GM12865 (cell line): ENCODE results near the gene NFIX.

ENCODE experiments used
- DNase-seq: peaks from one replicate; pipeline ENCODE4 v3.0.0; 2010; ENCODE audit warnings: low read depth
- H3K4me3 ChIP-seq: 2 replicates; pipeline ENCODE4 v1.5.1; 2011; ENCODE audit warnings: mild to moderate bottlenecking, low read depth, low read length, control low read depth
- TF ChIP-seq, protein P1 (sequence below): IDR thresholded peaks from 2 replicates; pipeline ENCODE4 v1.5.1; 2011; ENCODE audit warnings: low read length, control low read depth, low read depth, inconsistent platforms; ENCODE audit not compliant: insufficient read depth; ENCODE audit errors: missing control alignments

Gene NFIX

DNA sequence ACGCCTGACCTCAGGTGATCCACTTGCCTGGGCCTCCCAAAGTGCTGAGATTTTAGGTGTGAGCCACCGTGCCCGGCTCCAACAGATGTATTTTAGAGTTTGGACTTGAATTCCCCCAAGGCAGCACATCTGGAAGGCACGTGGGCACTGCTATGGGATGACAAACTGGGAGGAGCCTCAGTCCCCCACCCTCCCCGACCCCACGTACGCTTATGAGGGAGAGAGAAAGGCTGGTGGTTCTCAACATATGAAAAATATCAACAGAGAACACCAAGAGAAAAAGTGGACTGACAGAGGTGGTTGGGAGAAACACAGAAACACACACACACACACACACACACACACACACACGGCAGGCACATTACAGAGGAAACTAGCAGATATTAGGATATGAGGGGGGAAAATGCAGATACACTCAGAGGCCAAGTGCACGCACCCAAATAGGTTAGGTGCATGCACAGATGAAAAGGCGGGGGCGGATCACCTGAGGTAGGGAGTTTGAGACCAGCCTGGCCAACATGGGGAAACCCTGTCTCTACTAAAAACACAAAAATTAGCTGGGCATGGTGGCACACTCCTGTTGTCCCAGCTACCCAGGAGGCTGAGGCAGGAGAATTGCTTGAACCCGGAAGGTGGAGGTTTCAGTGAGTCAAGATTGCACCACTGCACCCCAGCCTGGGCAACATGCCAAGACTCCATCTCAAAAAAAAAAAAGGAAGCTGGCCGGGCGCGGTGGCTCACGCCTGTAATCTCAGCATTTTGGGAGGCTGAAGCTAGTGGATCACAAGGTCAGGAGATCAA, 151.7 kb downstream of the NFIX start:
- TF ChIP-seq, protein P1, sequence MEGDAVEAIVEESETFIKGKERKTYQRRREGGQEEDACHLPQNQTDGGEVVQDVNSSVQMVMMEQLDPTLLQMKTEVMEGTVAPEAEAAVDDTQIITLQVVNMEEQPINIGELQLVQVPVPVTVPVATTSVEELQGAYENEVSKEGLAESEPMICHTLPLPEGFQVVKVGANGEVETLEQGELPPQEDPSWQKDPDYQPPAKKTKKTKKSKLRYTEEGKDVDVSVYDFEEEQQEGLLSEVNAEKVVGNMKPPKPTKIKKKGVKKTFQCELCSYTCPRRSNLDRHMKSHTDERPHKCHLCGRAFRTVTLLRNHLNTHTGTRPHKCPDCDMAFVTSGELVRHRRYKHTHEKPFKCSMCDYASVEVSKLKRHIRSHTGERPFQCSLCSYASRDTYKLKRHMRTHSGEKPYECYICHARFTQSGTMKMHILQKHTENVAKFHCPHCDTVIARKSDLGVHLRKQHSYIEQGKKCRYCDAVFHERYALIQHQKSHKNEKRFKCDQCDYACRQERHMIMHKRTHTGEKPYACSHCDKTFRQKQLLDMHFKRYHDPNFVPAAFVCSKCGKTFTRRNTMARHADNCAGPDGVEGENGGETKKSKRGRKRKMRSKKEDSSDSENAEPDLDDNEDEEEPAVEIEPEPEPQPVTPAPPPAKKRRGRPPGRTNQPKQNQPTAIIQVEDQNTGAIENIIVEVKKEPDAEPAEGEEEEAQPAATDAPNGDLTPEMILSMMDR: no peak
- DNase-seq: no peak

More for the DNA sequence above, 151.7 kb downstream of the NFIX start:
- no peak overlapping the region for H3K4me3 ChIP-seq
